ENCODE data around the gene CYP4F3. TPM values are rescaled to one million over a fixed set of nuclear protein-coding genes. Genes with fewer than 3 reads are reported as not detected.

CYP4F3 gene
- total RNA-seq, 2 experiments from 2014 or later: not detected

DNA sequence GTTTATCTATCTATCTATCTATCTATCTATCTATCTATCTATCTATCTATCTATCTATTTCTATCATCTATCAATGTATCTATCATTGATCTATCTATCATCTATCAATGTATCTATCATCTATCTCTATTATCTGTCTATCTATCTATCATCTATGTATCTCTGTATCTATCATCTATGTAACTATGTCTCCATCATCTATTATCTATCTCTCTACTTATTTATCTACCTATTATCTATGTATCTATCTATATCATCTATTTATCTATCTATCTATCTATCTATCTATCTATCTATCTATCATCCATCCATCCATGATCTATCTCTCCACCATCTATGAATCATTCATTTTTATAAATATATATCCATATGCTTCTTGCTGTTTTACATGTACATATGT, 15.8 kb downstream of the CYP4F3 start:
- H3K4me3 ChIP-seq (ENCODE audit: low read length): no peak overlapping the region
- intact Hi-C loops (cut with DNase I, micrococcal nuclease): no loop called here

DNA sequence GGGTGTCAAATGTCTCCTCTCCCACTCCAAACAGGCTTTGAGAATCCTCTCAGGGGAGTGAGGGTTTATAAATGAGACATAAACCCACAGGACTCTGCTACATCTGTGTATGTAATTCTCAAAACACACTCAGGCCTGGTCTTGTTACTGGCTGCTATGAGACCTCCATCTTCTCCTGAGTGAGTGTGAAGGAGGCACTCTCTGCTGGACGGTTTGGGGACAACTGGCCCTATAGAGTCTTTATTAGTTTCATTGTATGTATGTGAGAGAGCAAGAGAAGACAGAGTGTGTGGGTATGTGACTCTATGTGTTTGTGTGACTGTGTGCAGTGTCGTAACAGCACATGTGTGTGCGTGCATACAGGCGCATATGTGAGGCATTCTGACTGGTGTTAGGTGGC, 22.6 kb downstream of the CYP4F3 start:
- Mint-ChIP-seq H3K27me3 (peaks cover 35% of the 10 kb centered on the region), H3K36me3 (ENCODE audit: low read depth) (no peaks in the 10 kb centered on the region), H3K9me3 (no peaks in the 10 kb centered on the region), H3K4me1 (ENCODE audit: low read depth) (no peaks in the 10 kb centered on the region), H3K27ac (no peak overlapping the region), H3K4me3 (no peak overlapping the region)
- Histone ChIP-seq H3K36me3 (ENCODE audit: insufficient read depth, low read length) (no peaks in the 10 kb centered on the region), H3K27me3 (ENCODE audit: control insufficient read depth in 1 of 2, insufficient read depth in 2 of 2, low read length in 2 of 2) (peaks cover 20 to 22% of the 10 kb centered on the region in 2 experiments), H3K4me1 (ENCODE audit: insufficient read depth, low read length) (no peaks in the 10 kb centered on the region), H3K9me3 (ENCODE audit: control insufficient read depth in 1 of 2, insufficient read depth in 1 of 2, low read length in 2 of 2) (peaks cover 0 to 20% of the 10 kb centered on the region in 2 experiments), H3K4me3 (ENCODE audit: low read length) (no peak overlapping the region), H3K27ac (ENCODE audit: low read depth in 1 of 2, low read length in 2 of 2) (no peak overlapping the region)
- CTCF ChIA-PET: no interaction called here
- intact Hi-C loops (cut with DNase I, micrococcal nuclease): no loop called here
- POLR2A ChIA-PET: no interaction called here
- DNase-seq: no peak
- TF ChIP-seq, protein P1, sequence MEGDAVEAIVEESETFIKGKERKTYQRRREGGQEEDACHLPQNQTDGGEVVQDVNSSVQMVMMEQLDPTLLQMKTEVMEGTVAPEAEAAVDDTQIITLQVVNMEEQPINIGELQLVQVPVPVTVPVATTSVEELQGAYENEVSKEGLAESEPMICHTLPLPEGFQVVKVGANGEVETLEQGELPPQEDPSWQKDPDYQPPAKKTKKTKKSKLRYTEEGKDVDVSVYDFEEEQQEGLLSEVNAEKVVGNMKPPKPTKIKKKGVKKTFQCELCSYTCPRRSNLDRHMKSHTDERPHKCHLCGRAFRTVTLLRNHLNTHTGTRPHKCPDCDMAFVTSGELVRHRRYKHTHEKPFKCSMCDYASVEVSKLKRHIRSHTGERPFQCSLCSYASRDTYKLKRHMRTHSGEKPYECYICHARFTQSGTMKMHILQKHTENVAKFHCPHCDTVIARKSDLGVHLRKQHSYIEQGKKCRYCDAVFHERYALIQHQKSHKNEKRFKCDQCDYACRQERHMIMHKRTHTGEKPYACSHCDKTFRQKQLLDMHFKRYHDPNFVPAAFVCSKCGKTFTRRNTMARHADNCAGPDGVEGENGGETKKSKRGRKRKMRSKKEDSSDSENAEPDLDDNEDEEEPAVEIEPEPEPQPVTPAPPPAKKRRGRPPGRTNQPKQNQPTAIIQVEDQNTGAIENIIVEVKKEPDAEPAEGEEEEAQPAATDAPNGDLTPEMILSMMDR (IDR thresholded peaks at IDR 0.05): no peak
- ATAC-seq (ENCODE audit: poor library complexity): no peak

More for the DNA sequence above, 15.8 kb downstream of the CYP4F3 start:
- Histone ChIP-seq H3K4me1 (ENCODE audit: insufficient read depth, low read length) (no peaks in the 10 kb centered on the region), H3K9me3 (ENCODE audit: control insufficient read depth in 1 of 2, insufficient read depth in 1 of 2, low read length in 2 of 2) (peaks cover 0 to 15% of the 10 kb centered on the region in 2 experiments), H3K27me3 (ENCODE audit: control insufficient read depth in 1 of 2, insufficient read depth in 2 of 2, low read length in 2 of 2) (peaks cover 12 to 23% of the 10 kb centered on the region in 2 experiments), H3K27ac (ENCODE audit: low read depth in 1 of 2, low read length in 2 of 2) (no peak overlapping the region), H3K36me3 (ENCODE audit: insufficient read depth, low read length) (no peaks in the 10 kb centered on the region)
- TF ChIP-seq, protein P1 (IDR thresholded peaks at IDR 0.05): no peak
- Mint-ChIP-seq H3K36me3 (ENCODE audit: low read depth) (no peaks in the 10 kb centered on the region), H3K4me1 (ENCODE audit: low read depth) (no peaks in the 10 kb centered on the region), H3K9me3 (no peaks in the 10 kb centered on the region), H3K27me3 (peaks cover 65% of the 10 kb centered on the region), H3K27ac (no peak overlapping the region), H3K4me3 (no peak overlapping the region)
- ChIA-PET POLR2A (no interaction called here), CTCF (no interaction called here)
- DNase-seq (no peak), ATAC-seq (ENCODE audit: poor library complexity) (no peak)

DNA sequence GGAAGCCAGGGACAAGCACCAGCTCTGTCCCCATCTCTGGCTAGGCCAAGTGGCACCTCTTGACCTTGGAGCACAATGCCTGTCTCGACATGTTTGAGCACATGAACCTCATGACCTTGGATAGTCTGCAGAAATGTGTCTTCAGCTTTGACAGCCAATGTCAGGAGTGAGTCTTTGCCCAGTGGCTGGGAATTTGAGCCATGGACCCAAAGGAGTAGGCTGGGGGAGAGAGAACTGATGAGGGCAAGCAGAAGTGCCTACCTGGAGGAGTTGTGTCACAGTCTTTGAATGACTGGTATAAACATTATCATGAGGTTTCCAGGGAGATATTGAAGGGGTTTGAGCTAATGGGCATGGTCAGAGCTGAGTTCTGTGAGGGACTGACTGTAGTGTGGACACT, 25.5 kb downstream of the CYP4F3 start:
- ChIA-PET POLR2A (no interaction called here), CTCF (no interaction called here)
- Histone ChIP-seq H3K27me3 (ENCODE audit: control insufficient read depth in 1 of 2, insufficient read depth in 2 of 2, low read length in 2 of 2) (peaks cover 17 to 18% of the 10 kb centered on the region in 2 experiments), H3K9me3 (ENCODE audit: control insufficient read depth in 1 of 2, insufficient read depth in 1 of 2, low read length in 2 of 2) (peaks cover 0 to 9% of the 10 kb centered on the region in 2 experiments), H3K4me1 (ENCODE audit: insufficient read depth, low read length) (no peaks in the 10 kb centered on the region), H3K4me3 (ENCODE audit: low read length) (no peak overlapping the region), H3K36me3 (ENCODE audit: insufficient read depth, low read length) (no peaks in the 10 kb centered on the region), H3K27ac (ENCODE audit: low read depth in 1 of 2, low read length in 2 of 2) (no peak overlapping the region)
- H3K36me3 Mint-ChIP-seq (ENCODE audit: low read depth): no peaks in the 10 kb centered on the region
- ATAC-seq (ENCODE audit: poor library complexity) (no peak), DNase-seq (no peak)
- TF ChIP-seq, protein P1 (IDR thresholded peaks at IDR 0.05): no peak
- H3K4me1 Mint-ChIP-seq (ENCODE audit: low read depth): no peaks in the 10 kb centered on the region
- intact Hi-C loops (cut with DNase I, micrococcal nuclease): no loop called here
- H3K27ac Mint-ChIP-seq: no peak overlapping the region
- no peak overlapping the region for H3K4me3 Mint-ChIP-seq
- no peaks in the 10 kb centered on the region for H3K9me3 Mint-ChIP-seq
- H3K27me3 Mint-ChIP-seq: peaks cover 26% of the 10 kb centered on the region
